KMS-11 (cell line): ENCODE results near the gene LIMK2.

Experiments used
- H2AFZ ChIP-seq: fragments of 200-600 bp; sonication (generic); 2 replicates; pipeline ENCODE4 v1.6.1; 2016; ENCODE audit warnings: antibody characterized with exemption, mixed run types, low read depth
- H3K27ac ChIP-seq: fragments of 200-600 bp; sonication (generic); 2 replicates; pipeline ENCODE4 v1.6.1; 2016; ENCODE audit warnings: mild to moderate bottlenecking, mixed run types
- H3K27me3 ChIP-seq: fragments of 200-600 bp; sonication (generic); 2 replicates; pipeline ENCODE4 v1.6.1; 2017; ENCODE audit warnings: mild to moderate bottlenecking, low read depth, mixed run types, moderate library complexity; ENCODE audit not compliant: insufficient read depth
- H3K36me3 ChIP-seq: fragments of 200-600 bp; sonication (generic); 2 replicates; pipeline ENCODE4 v1.6.1; 2017; ENCODE audit warnings: mild to moderate bottlenecking, mixed run types; ENCODE audit not compliant: insufficient read depth
- H3K4me1 ChIP-seq: fragments of 200-600 bp; sonication (generic); 2 replicates; pipeline ENCODE4 v1.6.1; 2016; ENCODE audit warnings: mild to moderate bottlenecking, low read depth, mixed run types; ENCODE audit not compliant: poor library complexity, severe bottlenecking
- H3K4me2 ChIP-seq: fragments of 200-600 bp; sonication (generic); 2 replicates; pipeline ENCODE4 v1.7.0; 2016; ENCODE audit warnings: mild to moderate bottlenecking, mixed run types
- H3K4me3 ChIP-seq: fragments of 200-600 bp; sonication (generic); IDR thresholded peaks from 2 replicates; pipeline ENCODE4 v1.6.1; 2017; ENCODE audit warnings: low read depth, low read length, mixed read lengths; ENCODE audit not compliant: insufficient read depth
- H3K79me2 ChIP-seq: fragments of 200-600 bp; sonication (generic); 2 replicates; pipeline ENCODE4 v1.6.1; 2016; ENCODE audit warnings: low read depth, mixed run types; ENCODE audit not compliant: insufficient read depth
- H3K9ac ChIP-seq: fragments of 200-600 bp; sonication (generic); 2 replicates; pipeline ENCODE4 v1.6.1; 2016; ENCODE audit warnings: mild to moderate bottlenecking, mixed run types
- H4K20me1 ChIP-seq: fragments of 200-600 bp; sonication (generic); 2 replicates; pipeline ENCODE4 v1.6.1; 2016; ENCODE audit warnings: mild to moderate bottlenecking, mixed run types; ENCODE audit not compliant: insufficient read depth
- TF ChIP-seq, protein P1 (sequence below): fragments of 200-600 bp; sonication (generic); conservative IDR thresholded peaks from 2 replicates; pipeline ENCODE4 v1.6.1; 2017; ENCODE audit warnings: low read depth, mild to moderate bottlenecking, antibody characterized with exemption, low read length, moderate library complexity, mixed read lengths

LIMK2 gene

DNA sequence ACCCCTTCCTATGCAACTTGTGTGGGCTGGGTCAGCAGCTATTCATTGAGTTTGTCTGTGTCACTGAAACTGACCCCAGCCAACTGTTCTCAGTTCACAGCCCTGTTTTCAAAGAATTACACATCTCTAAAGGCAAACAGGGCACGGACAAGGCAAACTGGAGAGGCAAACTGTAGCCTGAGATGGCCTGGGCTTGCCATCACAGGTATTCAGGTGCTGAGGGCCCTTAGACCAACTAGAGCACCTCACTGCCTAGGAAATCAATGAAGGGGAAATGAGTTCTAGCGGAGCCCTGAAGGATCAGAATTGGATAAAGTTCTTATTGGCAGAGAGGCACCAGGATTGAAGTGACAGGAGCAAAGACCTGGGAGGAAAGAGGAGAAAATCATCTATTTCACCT lies 56.2 kb downstream of the LIMK2 start:
- H3K36me3 ChIP-seq, result no peaks in the 10 kb centered on the region

DNA sequence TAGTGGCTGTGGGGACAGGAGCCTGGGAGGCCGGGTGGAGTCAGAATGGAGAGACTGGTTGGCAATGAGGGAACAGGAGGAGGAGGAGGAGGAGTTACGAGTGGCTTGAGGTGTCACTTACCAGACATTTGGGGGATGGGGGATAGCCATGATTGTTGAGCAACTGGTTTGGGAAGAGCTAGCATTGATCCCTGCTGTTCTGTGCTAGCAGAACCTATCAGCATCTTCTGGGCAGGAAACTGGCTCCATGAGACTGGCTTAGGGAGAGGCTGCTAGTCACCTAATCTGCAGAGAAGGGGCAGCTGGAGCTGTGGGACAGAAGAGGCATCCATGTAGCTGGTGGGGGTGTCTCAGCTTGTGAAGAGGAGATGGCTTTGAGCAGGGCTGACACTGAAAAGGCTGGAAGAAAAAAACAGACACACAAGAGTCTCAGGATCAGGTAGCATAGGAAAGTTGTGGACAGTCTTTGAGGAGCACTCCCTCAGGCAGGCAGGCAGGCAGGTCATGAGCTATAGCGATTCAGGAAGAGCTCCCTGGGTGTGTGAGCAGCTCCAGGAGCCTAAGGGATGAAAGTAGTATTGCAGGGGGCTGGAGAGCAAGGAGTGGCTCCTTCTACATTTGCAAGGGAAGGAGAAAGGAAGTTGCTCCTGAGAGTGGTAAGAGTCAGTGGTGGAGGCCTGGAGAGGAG lies 57.9 kb downstream of the LIMK2 start:
- Histone ChIP-seq H3K9ac (no peak overlapping the region), H2AFZ (no peak overlapping the region), H3K4me1 (no peaks in the 10 kb centered on the region), H4K20me1 (no peaks in the 10 kb centered on the region), H3K79me2 (no peaks in the 10 kb centered on the region), H3K27ac (no peak overlapping the region), H3K36me3 (no peaks in the 10 kb centered on the region), H3K4me2 (no peak overlapping the region), H3K4me3 (no peak overlapping the region), H3K27me3 (no peaks in the 10 kb centered on the region)
- TF ChIP-seq, protein P1, sequence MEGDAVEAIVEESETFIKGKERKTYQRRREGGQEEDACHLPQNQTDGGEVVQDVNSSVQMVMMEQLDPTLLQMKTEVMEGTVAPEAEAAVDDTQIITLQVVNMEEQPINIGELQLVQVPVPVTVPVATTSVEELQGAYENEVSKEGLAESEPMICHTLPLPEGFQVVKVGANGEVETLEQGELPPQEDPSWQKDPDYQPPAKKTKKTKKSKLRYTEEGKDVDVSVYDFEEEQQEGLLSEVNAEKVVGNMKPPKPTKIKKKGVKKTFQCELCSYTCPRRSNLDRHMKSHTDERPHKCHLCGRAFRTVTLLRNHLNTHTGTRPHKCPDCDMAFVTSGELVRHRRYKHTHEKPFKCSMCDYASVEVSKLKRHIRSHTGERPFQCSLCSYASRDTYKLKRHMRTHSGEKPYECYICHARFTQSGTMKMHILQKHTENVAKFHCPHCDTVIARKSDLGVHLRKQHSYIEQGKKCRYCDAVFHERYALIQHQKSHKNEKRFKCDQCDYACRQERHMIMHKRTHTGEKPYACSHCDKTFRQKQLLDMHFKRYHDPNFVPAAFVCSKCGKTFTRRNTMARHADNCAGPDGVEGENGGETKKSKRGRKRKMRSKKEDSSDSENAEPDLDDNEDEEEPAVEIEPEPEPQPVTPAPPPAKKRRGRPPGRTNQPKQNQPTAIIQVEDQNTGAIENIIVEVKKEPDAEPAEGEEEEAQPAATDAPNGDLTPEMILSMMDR, result no peak

More for the DNA sequence above, 56.2 kb downstream of the LIMK2 start:
- Histone ChIP-seq H3K9ac (no peak overlapping the region), H4K20me1 (no peaks in the 10 kb centered on the region), H3K4me3 (no peak overlapping the region), H3K4me1 (no peaks in the 10 kb centered on the region), H3K27me3 (no peaks in the 10 kb centered on the region), H3K27ac (no peak overlapping the region), H2AFZ (no peak overlapping the region), H3K4me2 (no peak overlapping the region), H3K79me2 (no peaks in the 10 kb centered on the region)
- TF ChIP-seq, protein P1, result no peak

DNA sequence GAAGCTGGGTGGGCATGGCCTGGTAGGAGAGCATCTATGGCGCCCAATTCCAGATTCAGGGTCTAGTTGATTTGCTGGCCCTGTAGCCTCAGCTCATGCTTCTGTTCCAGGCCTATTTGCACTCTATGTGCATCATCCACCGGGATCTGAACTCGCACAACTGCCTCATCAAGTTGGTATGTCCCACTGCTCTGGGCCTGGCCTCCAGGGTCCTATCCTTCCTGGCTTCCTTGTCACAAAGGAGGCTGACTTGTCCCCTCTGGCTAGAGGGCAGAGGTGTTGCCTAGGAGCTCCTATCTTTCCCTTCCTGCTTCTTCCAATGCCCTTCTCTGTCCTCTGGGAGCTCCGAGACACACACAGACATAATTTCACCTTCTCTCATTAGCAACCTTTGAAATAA lies 58.9 kb downstream of the LIMK2 start:
- H2AFZ ChIP-seq, result no peak overlapping the region
- no peaks in the 10 kb centered on the region for H3K36me3 ChIP-seq
- no peak overlapping the region for H3K4me3 ChIP-seq
- no peaks in the 10 kb centered on the region for H4K20me1 ChIP-seq
- TF ChIP-seq, protein P1, result no peak
- H3K27me3 ChIP-seq, result no peaks in the 10 kb centered on the region
- H3K27ac ChIP-seq, result no peak overlapping the region
- no peak overlapping the region for H3K4me2 ChIP-seq
- H3K4me1 ChIP-seq, result no peaks in the 10 kb centered on the region
- H3K79me2 ChIP-seq, result no peaks in the 10 kb centered on the region
- no peak overlapping the region for H3K9ac ChIP-seq

DNA sequence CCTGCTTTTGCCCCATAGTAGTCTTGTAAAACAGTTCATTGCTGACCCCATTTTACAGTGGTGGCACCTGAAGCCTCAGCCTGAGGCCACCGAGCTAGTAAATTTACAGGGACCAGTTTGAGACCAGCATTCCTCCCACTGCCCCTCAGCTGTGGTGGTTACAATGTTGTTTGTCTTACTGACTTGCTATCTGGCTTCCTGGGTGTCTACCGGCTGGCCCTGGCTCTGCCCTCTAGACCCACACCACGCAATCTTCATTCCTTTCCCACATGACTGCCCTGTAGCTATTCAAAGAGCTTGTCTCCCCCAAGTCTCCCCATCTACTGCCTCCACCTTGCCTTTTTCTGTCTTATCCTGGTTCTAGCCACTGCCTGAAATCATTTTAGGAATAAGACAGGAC lies 59.4 kb downstream of the LIMK2 start:
- no peaks in the 10 kb centered on the region for H3K27me3 ChIP-seq
- no peaks in the 10 kb centered on the region for H3K36me3 ChIP-seq
- TF ChIP-seq, protein P1, result no peak
- no peak overlapping the region for H3K4me2 ChIP-seq
- H3K9ac ChIP-seq, result no peak overlapping the region
- H4K20me1 ChIP-seq, result no peaks in the 10 kb centered on the region
- no peaks in the 10 kb centered on the region for H3K4me1 ChIP-seq
- H2AFZ ChIP-seq, result no peak overlapping the region
- no peak overlapping the region for H3K27ac ChIP-seq
- H3K4me3 ChIP-seq, result no peak overlapping the region
- no peaks in the 10 kb centered on the region for H3K79me2 ChIP-seq
